IgD-negative memory B cell (primary cell): ENCODE measurements around the gene MORN3. TPM values are rescaled to one million over a fixed set of nuclear protein-coding genes. Genes with fewer than 3 reads are reported as not detected.
"Not testable (repeated sequence)": the region's sequence is repeated elsewhere in the genome, so short reads cannot be mapped to it uniquely, and the experiment has no call there.

ENCODE experiments used
- H3K27ac Mint-ChIP-seq, 3 donors: one replicate each; pipeline ENCODE4 v1.8.0; 2020 to 2022; ENCODE audit warnings: mild to moderate bottlenecking in 3 of 3, mixed read lengths in 3 of 3, moderate library complexity in 1 of 3
- H3K27me3 Mint-ChIP-seq: one replicate; pipeline ENCODE4 v1.8.0; 2021; ENCODE audit warnings: mixed read lengths
- H3K36me3 Mint-ChIP-seq: one replicate; pipeline ENCODE4 v1.8.0; 2020; ENCODE audit warnings: mild to moderate bottlenecking, mixed read lengths
- H3K4me1 Mint-ChIP-seq, 3 donors: one replicate each; pipeline ENCODE4 v1.8.0; 2020 to 2022; ENCODE audit warnings: mixed read lengths in 3 of 3, mild to moderate bottlenecking in 1 of 3
- H3K4me3 Mint-ChIP-seq, 4 donors: one replicate each; pipeline ENCODE4 v1.8.0; 2020 to 2022; ENCODE audit warnings: mild to moderate bottlenecking in 4 of 4, mixed read lengths in 4 of 4, moderate library complexity in 3 of 4
- H3K9me3 Mint-ChIP-seq, 3 donors: one replicate each; pipeline ENCODE4 v1.8.0; 2020 to 2021; ENCODE audit warnings: mixed read lengths in 3 of 3, mild to moderate bottlenecking in 1 of 3
- polyA plus RNA-seq: library from polyadenylated mRNA; unstranded; fragments of 300-500 nt; fragmentation: Illumina TruSeq; gene quantifications from one replicate; pipeline ENCODE4 v1.2.3, GENCODE V29; 2021

MORN3 gene
- polyA plus RNA-seq, 1 donor from 2014 or later, result 0.24 TPM

GRCh38 chr12:121668750-121669520, 519 bp downstream of the MORN3 start:
- Mint-ChIP-seq H3K36me3 (no peaks in the 10 kb centered on the region), H3K4me1 (peaks cover 28 to 38% (median 36%) of the 10 kb centered on the region in 3 donors), H3K4me3 (peak overlapping the region in 1 of 4 donors; percentile 69)

GRCh38 chr12:121666829-121667228, 2.6 kb downstream of the MORN3 start:
- H3K27me3 Mint-ChIP-seq, H3K36me3 Mint-ChIP-seq, H3K9me3 Mint-ChIP-seq: not testable (repeated sequence)
- Mint-ChIP-seq H3K27ac (peak overlapping the region in 2 of 3 donors; percentile 78 to 83), H3K4me1 (peaks cover 21 to 30% (median 30%) of the 10 kb centered on the region in 3 donors), H3K4me3 (peak overlapping the region in 2 of 4 donors; percentile 67 to 75)

More at GRCh38 chr12:121668750-121669520, 519 bp downstream of the MORN3 start:
- H3K9me3 Mint-ChIP-seq, result no peaks in the 10 kb centered on the region
- peaks cover 1% of the 10 kb centered on the region for H3K27me3 Mint-ChIP-seq
- H3K27ac Mint-ChIP-seq, result peak overlapping the region; percentile 59 to 90 (median 81)

GRCh38 chr12:121663610-121663929, 5.9 kb downstream of the MORN3 start:
- peak overlapping the region; percentile 93 to 97 (median 96) for H3K4me3 Mint-ChIP-seq
- no peaks in the 10 kb centered on the region for H3K36me3 Mint-ChIP-seq
- H3K27me3 Mint-ChIP-seq, result no peaks in the 10 kb centered on the region
- peak overlapping the region; percentile 88 to 98 (median 94) for H3K27ac Mint-ChIP-seq
- peaks cover 26 to 35% (median 30%) of the 10 kb centered on the region in 3 donors for H3K4me1 Mint-ChIP-seq
- no peaks in the 10 kb centered on the region for H3K9me3 Mint-ChIP-seq

- H3K4me1 Mint-ChIP-seq, result peaks cover 31 to 41% (median 41%) of the 10 kb centered on the region in 3 donors
- H3K9me3 Mint-ChIP-seq, result not testable (repeated sequence)
These were observed 7.9 kb downstream of the MORN3 start for GRCh38 chr12:121661353-121662105.

GRCh38 chr12:121657305-121658008, 12.0 kb downstream of the MORN3 start:
- H3K36me3 Mint-ChIP-seq, result peaks cover 1% of the 10 kb centered on the region
- H3K4me1 Mint-ChIP-seq, result peaks cover 19 to 22% (median 21%) of the 10 kb centered on the region in 3 donors
- no peaks in the 10 kb centered on the region for H3K27me3 Mint-ChIP-seq
- H3K4me3 Mint-ChIP-seq, result peak overlapping the region in 3 of 4 donors; percentile 41 to 89 (median 47)
- H3K27ac Mint-ChIP-seq, result peak overlapping the region; percentile 81 to 89 (median 86)
- H3K9me3 Mint-ChIP-seq, result no peaks in the 10 kb centered on the region

More at GRCh38 chr12:121661353-121662105, 7.9 kb downstream of the MORN3 start:
- peak overlapping the region in 2 of 3 donors; percentile 25 to 39 for H3K27ac Mint-ChIP-seq
- not testable (repeated sequence) for H3K27me3 Mint-ChIP-seq, H3K36me3 Mint-ChIP-seq
- peak overlapping the region in 2 of 4 donors; percentile 28 to 63 for H3K4me3 Mint-ChIP-seq

- peaks cover 19 to 22% (median 21%) of the 10 kb centered on the region in 3 donors for H3K4me1 Mint-ChIP-seq
- no peaks in the 10 kb centered on the region for H3K27me3 Mint-ChIP-seq
- H3K9me3 Mint-ChIP-seq, result no peaks in the 10 kb centered on the region
- H3K4me3 Mint-ChIP-seq, result peak overlapping the region in 1 of 4 donors; percentile 49
- peaks cover 1% of the 10 kb centered on the region for H3K36me3 Mint-ChIP-seq
- H3K27ac Mint-ChIP-seq, result no peak overlapping the region
These were observed 13.3 kb downstream of the MORN3 start for GRCh38 chr12:121656122-121656521.

GRCh38 chr12:121653999-121654398, 15.5 kb downstream of the MORN3 start:
- Mint-ChIP-seq H3K9me3 (no peaks in the 10 kb centered on the region), H3K36me3 (peaks cover 1% of the 10 kb centered on the region), H3K4me3 (no peak overlapping the region), H3K4me1 (peaks cover 13 to 17% (median 17%) of the 10 kb centered on the region in 3 donors), H3K27ac (peak overlapping the region in 2 of 3 donors; percentile 55 to 80), H3K27me3 (no peaks in the 10 kb centered on the region)

- H3K9me3 Mint-ChIP-seq, result no peaks in the 10 kb centered on the region
- peaks cover 1% of the 10 kb centered on the region for H3K36me3 Mint-ChIP-seq
- H3K27me3 Mint-ChIP-seq, result no peaks in the 10 kb centered on the region
- H3K4me3 Mint-ChIP-seq, result no peak overlapping the region
- H3K4me1 Mint-ChIP-seq, result peaks cover 7 to 10% (median 10%) of the 10 kb centered on the region in 3 donors
- no peak overlapping the region for H3K27ac Mint-ChIP-seq
These were observed 16.5 kb downstream of the MORN3 start for GRCh38 chr12:121652767-121653497.

- Mint-ChIP-seq H3K9me3 (no peaks in the 10 kb centered on the region), H3K27ac (peak overlapping the region in 1 of 3 donors; percentile 5)
These were observed 18.1 kb downstream of the MORN3 start for GRCh38 chr12:121651320-121651719.

GRCh38 chr12:121649819-121650353, 19.6 kb downstream of the MORN3 start:
- no peaks in the 10 kb centered on the region for H3K9me3 Mint-ChIP-seq
- H3K4me1 Mint-ChIP-seq, result peaks cover 0 to 4% (median 3%) of the 10 kb centered on the region in 3 donors
- H3K36me3 Mint-ChIP-seq, result peaks cover 4% of the 10 kb centered on the region
- peak overlapping the region in 2 of 3 donors; percentile 35 to 46 for H3K27ac Mint-ChIP-seq
- H3K27me3 Mint-ChIP-seq, result no peaks in the 10 kb centered on the region
- peak overlapping the region in 1 of 4 donors; percentile 6 for H3K4me3 Mint-ChIP-seq

More at GRCh38 chr12:121651320-121651719, 18.1 kb downstream of the MORN3 start:
- peaks cover 0 to 4% (median 3%) of the 10 kb centered on the region in 3 donors for H3K4me1 Mint-ChIP-seq
- H3K27me3 Mint-ChIP-seq, result no peaks in the 10 kb centered on the region
- H3K4me3 Mint-ChIP-seq, result no peak overlapping the region
- H3K36me3 Mint-ChIP-seq, result peaks cover 4% of the 10 kb centered on the region

GRCh38 chr12:121649322-121649721, 20.1 kb downstream of the MORN3 start:
- no peaks in the 10 kb centered on the region for H3K9me3 Mint-ChIP-seq
- H3K4me1 Mint-ChIP-seq, result peaks cover 0 to 4% (median 2%) of the 10 kb centered on the region in 3 donors
- no peak overlapping the region for H3K4me3 Mint-ChIP-seq
- no peaks in the 10 kb centered on the region for H3K27me3 Mint-ChIP-seq
- peak overlapping the region in 1 of 3 donors; percentile 35 for H3K27ac Mint-ChIP-seq
- H3K36me3 Mint-ChIP-seq, result peaks cover 3% of the 10 kb centered on the region

GRCh38 chr12:121648458-121649028, 20.9 kb downstream of the MORN3 start:
- no peak overlapping the region for H3K4me3 Mint-ChIP-seq
- no peak overlapping the region for H3K27ac Mint-ChIP-seq
- H3K36me3 Mint-ChIP-seq, result peaks cover 3% of the 10 kb centered on the region
- H3K4me1 Mint-ChIP-seq, result no peaks in the 10 kb centered on the region
- no peaks in the 10 kb centered on the region for H3K27me3 Mint-ChIP-seq
- H3K9me3 Mint-ChIP-seq, result no peaks in the 10 kb centered on the region

- H3K27ac Mint-ChIP-seq, result peak overlapping the region in 1 of 3 donors; percentile 35
- H3K36me3 Mint-ChIP-seq, result no peaks in the 10 kb centered on the region
- no peak overlapping the region for H3K4me3 Mint-ChIP-seq
- no peaks in the 10 kb centered on the region for H3K9me3 Mint-ChIP-seq
- peaks cover 12 to 15% (median 13%) of the 10 kb centered on the region in 3 donors for H3K4me1 Mint-ChIP-seq
- no peaks in the 10 kb centered on the region for H3K27me3 Mint-ChIP-seq
These were observed 28.2 kb downstream of the MORN3 start for GRCh38 chr12:121641343-121641630.
